Measurements from ENCODE around the gene SETD5. TPM values are rescaled to one million over a fixed set of nuclear protein-coding genes. Genes with fewer than 3 reads are reported as not detected.

SETD5 gene
- total and polyA plus RNA-seq, 2 donors (not counting 3 experiments of a cell fraction or from before 2014, with no cell fraction given) = 48.2 to 149 TPM

DNA sequence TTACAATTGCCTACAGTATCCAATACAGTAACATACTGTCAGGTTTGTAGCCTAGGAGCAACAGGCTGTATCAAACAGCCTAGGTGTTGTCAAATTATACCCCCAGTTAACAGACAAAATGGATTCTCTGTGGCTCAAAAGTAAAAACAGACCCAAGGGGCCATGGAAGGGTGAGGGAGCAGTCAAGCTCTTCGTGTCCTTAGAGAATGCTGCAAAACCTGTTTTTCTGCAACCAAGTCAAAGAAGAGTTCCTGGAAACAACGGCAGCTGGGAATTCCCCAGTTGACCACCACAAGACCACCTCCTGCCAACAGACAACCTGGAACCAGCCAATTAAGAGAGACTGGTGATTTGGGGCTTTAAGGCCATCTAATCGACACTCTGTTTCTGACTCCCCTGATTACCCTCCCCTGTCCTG is 45.7 kb upstream of the SETD5 start:
- dilution Hi-C loops (cut with MboI; ENCODE audit: extremely low pct_ligation_motif_present, low sequenced_read_pairs) = no loop called here
- TF ChIP-seq JUN (IDR thresholded peaks at IDR 0.05; ENCODE audit: borderline replicate concordance, insufficient read depth, insufficient read length, low read depth) = no peak
- TF ChIP-seq, protein P1, sequence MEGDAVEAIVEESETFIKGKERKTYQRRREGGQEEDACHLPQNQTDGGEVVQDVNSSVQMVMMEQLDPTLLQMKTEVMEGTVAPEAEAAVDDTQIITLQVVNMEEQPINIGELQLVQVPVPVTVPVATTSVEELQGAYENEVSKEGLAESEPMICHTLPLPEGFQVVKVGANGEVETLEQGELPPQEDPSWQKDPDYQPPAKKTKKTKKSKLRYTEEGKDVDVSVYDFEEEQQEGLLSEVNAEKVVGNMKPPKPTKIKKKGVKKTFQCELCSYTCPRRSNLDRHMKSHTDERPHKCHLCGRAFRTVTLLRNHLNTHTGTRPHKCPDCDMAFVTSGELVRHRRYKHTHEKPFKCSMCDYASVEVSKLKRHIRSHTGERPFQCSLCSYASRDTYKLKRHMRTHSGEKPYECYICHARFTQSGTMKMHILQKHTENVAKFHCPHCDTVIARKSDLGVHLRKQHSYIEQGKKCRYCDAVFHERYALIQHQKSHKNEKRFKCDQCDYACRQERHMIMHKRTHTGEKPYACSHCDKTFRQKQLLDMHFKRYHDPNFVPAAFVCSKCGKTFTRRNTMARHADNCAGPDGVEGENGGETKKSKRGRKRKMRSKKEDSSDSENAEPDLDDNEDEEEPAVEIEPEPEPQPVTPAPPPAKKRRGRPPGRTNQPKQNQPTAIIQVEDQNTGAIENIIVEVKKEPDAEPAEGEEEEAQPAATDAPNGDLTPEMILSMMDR (IDR thresholded peaks at IDR 0.05; ENCODE audit: extremely low read depth in 1 of 2, insufficient read depth in 1 of 2, low read depth in 1 of 2, low read length in 2 of 2) = no peak
- no peak for TF ChIP-seq POLR2AphosphoS5 (IDR thresholded peaks at IDR 0.05; ENCODE audit: insufficient read depth, low read depth, low read length)
- TF ChIP-seq MYC (IDR thresholded peaks at IDR 0.05; ENCODE audit: low read depth, low read length) = no peak
- no peaks in the 10 kb centered on the region for H3K27me3 ChIP-seq (ENCODE audit: control insufficient read depth in 2 of 2, insufficient read depth in 2 of 2, low read length in 2 of 2)
- H4K20me1 ChIP-seq (replicated peaks; ENCODE audit: control insufficient read depth, extremely low read depth, insufficient read depth, low read length) = no peaks in the 10 kb centered on the region
- ChIA-PET CTCF (interaction anchor here (0.9 to 2.7 kb wide), 5 partner anchors 9 to 381 kb away, joined by 3 to 45 read pairs (median 4); partner anchors contain the start of gene THUMPD3), POLR2A (no interaction called here)
- no peak overlapping the region for H3K4me2 ChIP-seq (ENCODE audit: insufficient read depth, low read length)
- peaks cover 11% of the 10 kb centered on the region for H3K4me1 ChIP-seq (ENCODE audit: control insufficient read depth, extremely low read depth, insufficient read depth, low read length)
- intact Hi-C loops (cut with micrococcal nuclease) = loop anchor here (5.0 to 10.0 kb wide), 2 partner anchors 353 to 376 kb away; partner anchors contain the start of gene CPNE9
- no peak overlapping the region for H2AFZ ChIP-seq (ENCODE audit: low read depth, low read length)
- no peaks in the 10 kb centered on the region for H3K79me2 ChIP-seq (ENCODE audit: control insufficient read depth, insufficient read depth, low read length)
- H3K9me3 ChIP-seq (replicated peaks; ENCODE audit: control insufficient read depth, insufficient read depth, low read length) = no peaks in the 10 kb centered on the region
- H3K9ac ChIP-seq (replicated peaks; ENCODE audit: extremely low read depth, insufficient read depth, low read length) = no peak overlapping the region
- no peak overlapping the region for H3K4me3 ChIP-seq (replicated peaks in 1 of 3; ENCODE audit: insufficient read depth in 1 of 3, low read depth in 1 of 3, low read length in 3 of 3)
- H3K27ac ChIP-seq (ENCODE audit: insufficient read depth, low read depth, low read length) = no peak overlapping the region
- H3K36me3 ChIP-seq (ENCODE audit: control insufficient read depth in 2 of 2, extremely low read depth in 1 of 2, insufficient read depth in 2 of 2, low read length in 2 of 2) = no peaks in the 10 kb centered on the region
- FAIRE-seq = no peak
- H3K9me1 ChIP-seq (replicated peaks; ENCODE audit: control insufficient read depth, extremely low read depth, insufficient read depth, low read length) = no peaks in the 10 kb centered on the region
- no peak for DNase-seq (ENCODE audit: low read depth, low spot score)
- BruUV-seq (replicated peaks) = no TSS peak

Data from endothelial cell of umbilical vein (primary cell).